Retinal pigment epithelial cell (primary cell): ENCODE results near the gene ZSCAN2.

Experiments
- DNase-seq: peaks from one replicate; pipeline ENCODE4 v3.0.0-alpha.2; 2010; ENCODE audit warnings: low read depth
- H3K4me3 ChIP-seq: 2 replicates; pipeline ENCODE4 v1.5.1; 2011; ENCODE audit warnings: mild to moderate bottlenecking, low read length, control low read depth, moderate library complexity
- TF ChIP-seq, protein P1 (sequence below): conservative IDR thresholded peaks from 2 replicates; pipeline ENCODE4 v1.5.1; 2011; ENCODE audit warnings: low read depth, low read length, control low read depth, inconsistent platforms

ZSCAN2 gene

DNA sequence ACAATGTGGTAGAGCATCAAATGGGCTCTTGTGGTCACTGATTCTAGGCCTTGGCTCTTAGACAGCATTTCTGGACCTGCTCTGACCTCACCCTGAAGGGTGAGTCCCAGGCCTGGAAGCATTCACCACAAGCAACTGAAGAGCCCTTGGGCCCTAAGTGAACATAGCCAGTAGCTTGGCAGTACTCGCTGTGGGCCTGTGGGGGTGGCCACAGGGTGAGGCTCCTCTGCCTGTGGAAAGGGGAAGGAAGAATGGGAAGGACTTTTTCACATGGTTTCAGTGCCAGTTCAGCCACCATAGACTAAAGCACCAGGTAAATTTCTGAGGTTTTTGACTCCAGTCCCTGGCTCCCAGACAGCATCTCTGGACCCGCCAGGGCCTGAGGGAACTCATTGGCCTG is 5.1 kb upstream of the ZSCAN2 start:
- DNase-seq: no peak
- H3K4me3 ChIP-seq: no peak overlapping the region
- TF ChIP-seq, protein P1, sequence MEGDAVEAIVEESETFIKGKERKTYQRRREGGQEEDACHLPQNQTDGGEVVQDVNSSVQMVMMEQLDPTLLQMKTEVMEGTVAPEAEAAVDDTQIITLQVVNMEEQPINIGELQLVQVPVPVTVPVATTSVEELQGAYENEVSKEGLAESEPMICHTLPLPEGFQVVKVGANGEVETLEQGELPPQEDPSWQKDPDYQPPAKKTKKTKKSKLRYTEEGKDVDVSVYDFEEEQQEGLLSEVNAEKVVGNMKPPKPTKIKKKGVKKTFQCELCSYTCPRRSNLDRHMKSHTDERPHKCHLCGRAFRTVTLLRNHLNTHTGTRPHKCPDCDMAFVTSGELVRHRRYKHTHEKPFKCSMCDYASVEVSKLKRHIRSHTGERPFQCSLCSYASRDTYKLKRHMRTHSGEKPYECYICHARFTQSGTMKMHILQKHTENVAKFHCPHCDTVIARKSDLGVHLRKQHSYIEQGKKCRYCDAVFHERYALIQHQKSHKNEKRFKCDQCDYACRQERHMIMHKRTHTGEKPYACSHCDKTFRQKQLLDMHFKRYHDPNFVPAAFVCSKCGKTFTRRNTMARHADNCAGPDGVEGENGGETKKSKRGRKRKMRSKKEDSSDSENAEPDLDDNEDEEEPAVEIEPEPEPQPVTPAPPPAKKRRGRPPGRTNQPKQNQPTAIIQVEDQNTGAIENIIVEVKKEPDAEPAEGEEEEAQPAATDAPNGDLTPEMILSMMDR: no peak

DNA sequence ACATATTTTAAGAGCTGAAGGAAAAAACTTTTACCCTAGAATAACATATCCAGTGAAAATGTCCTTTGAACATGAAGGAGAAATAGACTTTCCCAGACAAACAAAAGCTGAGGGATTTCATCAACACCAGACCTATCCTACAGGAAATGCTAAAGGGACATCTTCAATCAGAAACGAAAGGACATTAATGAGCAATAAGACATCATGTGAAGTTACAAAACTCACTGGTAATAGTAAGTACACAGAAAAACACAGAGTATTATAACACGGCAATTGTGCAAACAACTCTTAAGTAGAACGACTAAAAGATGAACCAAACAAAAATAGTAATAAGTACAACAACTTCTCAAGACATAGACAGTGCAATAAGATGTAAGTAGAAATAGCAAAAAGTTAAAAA is 3.5 kb upstream of the ZSCAN2 start:
- no peak overlapping the region for H3K4me3 ChIP-seq
- TF ChIP-seq, protein P1: no peak
- no peak for DNase-seq

DNA sequence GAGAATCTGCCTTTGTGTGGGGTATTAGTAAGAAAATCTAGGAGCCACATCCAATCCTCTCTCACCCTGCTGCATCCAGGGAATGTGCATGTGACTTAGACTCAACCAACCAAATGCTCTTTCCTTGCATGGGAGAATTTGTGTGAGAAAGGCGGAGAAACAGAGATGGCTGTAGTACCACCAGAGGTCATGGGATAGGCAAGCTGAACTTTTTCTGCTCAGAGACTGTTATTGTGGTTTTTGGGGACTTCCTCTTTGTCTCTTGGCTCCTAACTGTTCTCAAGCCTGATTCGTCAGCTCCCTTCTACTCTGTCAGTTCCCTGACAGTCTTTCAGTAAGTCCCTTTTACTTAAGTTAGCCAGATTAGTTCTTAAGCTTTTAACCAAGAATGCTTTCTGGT is 2.6 kb upstream of the ZSCAN2 start:
- no peak overlapping the region for H3K4me3 ChIP-seq
- TF ChIP-seq, protein P1: no peak
- no peak for DNase-seq

DNA sequence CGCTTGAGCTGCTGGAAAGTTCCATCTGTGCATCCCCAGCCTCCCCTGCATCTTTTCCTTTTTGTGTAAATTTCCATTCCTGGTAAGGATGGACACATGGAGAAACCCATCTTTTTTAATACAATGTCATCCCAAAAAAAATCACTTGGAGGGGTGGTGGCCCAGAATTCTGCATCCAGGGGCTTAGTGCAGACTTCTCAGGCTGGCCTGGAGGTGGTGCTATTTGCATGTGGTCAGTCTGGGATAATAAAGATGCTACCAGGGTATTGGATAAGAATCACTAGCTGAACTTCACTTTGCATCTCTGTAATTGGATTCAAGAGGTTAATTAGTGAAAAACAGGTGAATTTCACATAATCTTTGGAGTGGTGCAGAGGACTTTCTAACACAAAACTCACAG is 1.8 kb upstream of the ZSCAN2 start:
- TF ChIP-seq, protein P1: peak; percentile 83
- no peak for DNase-seq
- H3K4me3 ChIP-seq: no peak overlapping the region

DNA sequence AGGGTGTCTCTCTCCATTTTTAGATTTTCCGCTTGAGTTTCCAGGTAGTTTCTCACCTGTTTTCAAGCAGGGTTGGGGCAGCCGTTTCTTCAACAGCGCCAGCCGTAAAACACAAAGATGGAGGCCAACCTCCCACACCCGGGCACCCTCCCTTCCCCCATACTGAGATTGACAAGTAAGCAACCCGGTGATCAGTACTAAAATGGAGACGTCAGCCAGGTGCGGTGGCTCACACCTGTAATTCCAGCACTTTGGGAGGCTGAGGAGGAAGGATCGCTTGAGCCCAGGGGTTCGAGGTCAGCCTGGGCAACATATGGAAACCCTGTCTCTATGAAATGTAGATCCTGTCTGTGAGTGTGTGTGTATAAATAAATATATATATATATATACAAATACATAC is 903 bp upstream of the ZSCAN2 start:
- DNase-seq: no peak
- TF ChIP-seq, protein P1: no peak
- no peak overlapping the region for H3K4me3 ChIP-seq

DNA sequence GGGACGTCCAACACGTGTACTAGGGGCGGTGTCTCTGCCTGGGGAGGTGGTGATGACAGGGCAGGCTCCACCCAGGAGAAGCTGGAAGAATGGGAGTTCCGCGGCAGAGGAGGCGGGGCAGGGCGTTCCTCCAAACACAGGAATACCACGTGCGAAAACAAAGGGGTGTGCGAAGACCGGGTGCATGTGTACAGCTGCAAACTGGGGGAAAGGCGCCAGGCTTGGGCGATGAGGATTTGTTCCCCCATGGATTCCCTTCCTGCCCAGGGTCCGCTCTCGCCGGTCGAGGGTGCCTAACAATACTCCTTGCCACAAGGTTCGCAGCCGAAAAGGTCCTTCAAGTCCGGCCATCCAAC is 500 bp upstream of the ZSCAN2 start:
- DNase-seq: no peak
- TF ChIP-seq, protein P1: no peak
- peak overlapping the region; percentile 97 for H3K4me3 ChIP-seq

DNA sequence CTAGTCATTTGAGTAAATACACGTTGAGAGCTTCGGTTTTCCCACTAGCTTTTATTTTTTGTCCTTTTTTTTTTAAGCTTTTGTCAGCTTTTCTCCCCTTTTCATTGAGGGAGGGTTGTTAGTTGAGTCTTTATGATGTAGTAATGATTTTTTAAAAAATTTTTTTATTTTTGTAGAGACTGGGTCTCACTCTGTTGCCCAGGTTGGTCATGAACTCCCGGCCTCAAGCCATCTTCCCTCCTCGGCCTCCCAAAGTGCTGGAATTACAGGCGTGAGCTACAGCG is 688 bp downstream of the ZSCAN2 start:
- TF ChIP-seq, protein P1: no peak
- no peak for DNase-seq
- peak overlapping the region; percentile 97 for H3K4me3 ChIP-seq
